ENCODE results near the gene ILF2. TPM values are rescaled to one million over a fixed set of nuclear protein-coding genes. Genes with fewer than 3 reads are reported as not detected.
A peak's percentile ranks its signal among the peaks of the same experiment; 100 is the strongest.

ILF2 gene
- total RNA-seq, 4 donors from 2014 or later = 43.6 to 102 (median 64.7) TPM

GRCh38 chr1:153651771-153652170 is 19.0 kb downstream of the ILF2 start:
- no peaks in the 10 kb centered on the region for H3K9me3 ChIP-seq
- DNase-seq (ENCODE audit: extremely low spot score) = no peak
- no peak overlapping the region for H3K27ac ChIP-seq (replicated peaks in 1 of 4)
- TF ChIP-seq POLR2AphosphoS5 (IDR thresholded peaks at IDR 0.05) (no peak), POLR2A (IDR thresholded peaks at IDR 0.05; ENCODE audit: low read depth) (no peak), EP300 (IDR thresholded peaks at IDR 0.05) (no peak), CTCF (IDR thresholded peaks at IDR 0.05) (no peak)
- no peaks in the 10 kb centered on the region for H3K27me3 ChIP-seq
- H3K36me3 ChIP-seq = peaks cover 0 to 7% (median 1%) of the 10 kb centered on the region in 4 donors
- WGBS = 100% methylated on average over 1 of the region's 1 CpG
- peaks cover 0 to 16% (median 3%) of the 10 kb centered on the region in 4 donors for H3K4me1 ChIP-seq
- intact Hi-C loops (cut with DNase I) = loop anchor here (10.0 kb wide), 1 partner anchor 77 kb away; no protein-coding TSS in a partner anchor
- H3K4me3 ChIP-seq = no peak overlapping the region

GRCh38 chr1:153649863-153650235 is 20.9 kb downstream of the ILF2 start:
- Histone ChIP-seq H3K27me3 (no peaks in the 10 kb centered on the region), H3K4me1 (peaks cover 0 to 17% (median 3%) of the 10 kb centered on the region in 4 donors), H3K36me3 (peaks cover 16 to 26% (median 21%) of the 10 kb centered on the region in 4 donors), H3K9me3 (no peaks in the 10 kb centered on the region), H3K27ac (replicated peaks in 1 of 4) (no peak overlapping the region), H3K4me3 (no peak overlapping the region)
- intact Hi-C loops (cut with DNase I) = loop anchor here (10.0 kb wide), 1 partner anchor 75 kb away; no protein-coding TSS in a partner anchor
- DNase-seq (ENCODE audit: extremely low spot score) = no peak
- WGBS = 83% methylated on average over 2 of the region's 2 CpGs
- no peak for TF ChIP-seq EP300 (IDR thresholded peaks at IDR 0.05)
- TF ChIP-seq POLR2AphosphoS5 (IDR thresholded peaks at IDR 0.05) = no peak
- TF ChIP-seq POLR2A (IDR thresholded peaks at IDR 0.05; ENCODE audit: low read depth) = no peak
- TF ChIP-seq CTCF (IDR thresholded peaks at IDR 0.05) = no peak

GRCh38 chr1:153649137-153649862 is 21.5 kb downstream of the ILF2 start:
- Histone ChIP-seq H3K27ac (replicated peaks in 1 of 4) (no peak overlapping the region), H3K36me3 (peaks cover 17 to 31% (median 25%) of the 10 kb centered on the region in 4 donors)
- 30% methylated on average over 3 of the region's 3 CpGs for WGBS

GRCh38 chr1:153648000-153648643 is 22.7 kb downstream of the ILF2 start:
- DNase-seq (ENCODE audit: extremely low spot score) = no peak
- WGBS = 79% methylated on average over 10 of the region's 10 CpGs
- no peak overlapping the region for H3K27ac ChIP-seq (replicated peaks in 1 of 4)

More at GRCh38 chr1:153649137-153649862, 21.5 kb downstream of the ILF2 start:
- intact Hi-C loops (cut with DNase I) = no loop called here
- peaks cover 0 to 21% (median 6%) of the 10 kb centered on the region in 4 donors for H3K4me1 ChIP-seq
- TF ChIP-seq EP300 (IDR thresholded peaks at IDR 0.05) = no peak
- TF ChIP-seq POLR2AphosphoS5 (IDR thresholded peaks at IDR 0.05) = peak in 1 of 2 donors; percentile 13
- no peak overlapping the region for H3K4me3 ChIP-seq
- H3K9me3 ChIP-seq = no peaks in the 10 kb centered on the region
- no peaks in the 10 kb centered on the region for H3K27me3 ChIP-seq
- no peak for DNase-seq (ENCODE audit: extremely low spot score)

More at GRCh38 chr1:153648000-153648643, 22.7 kb downstream of the ILF2 start:
- H3K36me3 ChIP-seq = peaks cover 24 to 43% (median 31%) of the 10 kb centered on the region in 4 donors
- TF ChIP-seq EP300 (IDR thresholded peaks at IDR 0.05) = no peak
- no peak for TF ChIP-seq POLR2AphosphoS5 (IDR thresholded peaks at IDR 0.05)
- no peak for TF ChIP-seq POLR2A (IDR thresholded peaks at IDR 0.05; ENCODE audit: low read depth)
- TF ChIP-seq CTCF (IDR thresholded peaks at IDR 0.05) = no peak
- intact Hi-C loops (cut with DNase I) = no loop called here
- no peaks in the 10 kb centered on the region for H3K27me3 ChIP-seq
- H3K4me1 ChIP-seq = peaks cover 8 to 21% (median 18%) of the 10 kb centered on the region in 4 donors
- H3K4me3 ChIP-seq = no peak overlapping the region
- H3K9me3 ChIP-seq = no peaks in the 10 kb centered on the region

All from esophagus muscularis mucosa (tissue), 4 donors.